Measurements from ENCODE around the gene SBK3. TPM values are rescaled to one million over a fixed set of nuclear protein-coding genes. Genes with fewer than 3 reads are reported as not detected.

The SBK3 gene
- total RNA-seq, 1 experiment from 2014 or later, result 1.2 TPM

- peaks cover 18 to 43% of the 10 kb centered on the region in 2 experiments for H3K4me1 ChIP-seq (ENCODE audit: control insufficient read depth in 1 of 2, insufficient read depth in 2 of 2, low read length in 2 of 2)
- H3K27me3 ChIP-seq (ENCODE audit: insufficient read depth, low read length), result no peaks in the 10 kb centered on the region
- no peak overlapping the region for H3K9ac ChIP-seq (ENCODE audit: low read length)
- H3K4me3 ChIP-seq (replicated peaks in 1 of 2; ENCODE audit: low read depth in 1 of 2, low read length in 2 of 2), result no peak overlapping the region
- peak overlapping the region; percentile 63 for H3K4me2 ChIP-seq (ENCODE audit: low read length)
- BruUV-seq (replicated peaks), result no TSS peak
- no peaks in the 10 kb centered on the region for H4K20me1 ChIP-seq (ENCODE audit: insufficient read depth)
- ChIA-PET RAD21 (ENCODE audit: low non-redundant PET in 1 of 2, low total read pairs in 2 of 2, uncharacterized antibody in 2 of 2, unreplicated experiment in 2 of 2) (interaction anchor here in 1 of 2 experiments (0.7 kb wide), 1 partner anchor 71 kb away, joined by 3 read pairs; no protein-coding TSS in a partner anchor), POLR2A (no interaction called here), CTCF (interaction anchor here (1.4 kb wide), 1 partner anchor 50 kb away, joined by 4 read pairs; no protein-coding TSS in a partner anchor)
- ATAC-seq (no peak), DNase-seq (ENCODE audit: low read depth, low spot score) (no peak)
- no peak overlapping the region for H2AFZ ChIP-seq (ENCODE audit: low read depth, low read length, poor library complexity, severe bottlenecking)
- no peaks in the 10 kb centered on the region for H3K9me2 ChIP-seq (ENCODE audit: insufficient read depth)
- H3K36me3 ChIP-seq (ENCODE audit: control insufficient read depth in 1 of 2, insufficient read depth in 2 of 2, low read length in 2 of 2), result no peaks in the 10 kb centered on the region
- H3K79me2 ChIP-seq (ENCODE audit: insufficient read depth, low read length), result no peaks in the 10 kb centered on the region
- no peak overlapping the region for H3K27ac ChIP-seq (ENCODE audit: low read depth, low read length)
- no peaks in the 10 kb centered on the region for H3K9me3 ChIP-seq (ENCODE audit: control insufficient read depth in 1 of 2, insufficient read depth in 1 of 2, low read depth in 1 of 2, low read length in 2 of 2)
- intact Hi-C loops (cut with micrococcal nuclease), result no loop called here
- TF ChIP-seq SRF (IDR thresholded peaks at IDR 0.05; ENCODE audit: low read depth) (no peak), ZBTB33 (IDR thresholded peaks at IDR 0.05; ENCODE audit: extremely low read depth, insufficient replicate concordance, low read length) (no peak), ZFX (IDR thresholded peaks at IDR 0.05) (no peak), CEBPB (IDR thresholded peaks at IDR 0.05; ENCODE audit: low read depth) (no peak), SIN3A (IDR thresholded peaks at IDR 0.05; ENCODE audit: low read depth) (no peak), ZNF274 (IDR thresholded peaks at IDR 0.05; ENCODE audit: low read depth, low read length) (no peak), TCF7L2 (IDR thresholded peaks at IDR 0.05; ENCODE audit: borderline replicate concordance, extremely low read depth, insufficient read depth, insufficient read length) (no peak), ELF1 (IDR thresholded peaks at IDR 0.05; ENCODE audit: borderline replicate concordance, low read depth) (no peak), FOSL1 (IDR thresholded peaks at IDR 0.05; ENCODE audit: low read depth) (no peak), CTCF (IDR thresholded peaks at IDR 0.05 in 2 of 3, conservative IDR thresholded peaks at IDR 0.05 in 1 of 3; ENCODE audit: borderline replicate concordance in 1 of 3, insufficient read depth in 1 of 3, low read depth in 2 of 3, low read length in 2 of 3) (no peak), REST (IDR thresholded peaks at IDR 0.05; ENCODE audit: low read depth) (no peak), MAX (IDR thresholded peaks at IDR 0.05) (no peak), YY1 (IDR thresholded peaks at IDR 0.05; ENCODE audit: extremely low read depth, insufficient replicate concordance, low read depth, low read length) (no peak), EZH2phosphoT487 (IDR thresholded peaks at IDR 0.05; ENCODE audit: borderline replicate concordance) (no peak), EGR1 (IDR thresholded peaks at IDR 0.05; ENCODE audit: low read depth) (no peak), CBX3 (IDR thresholded peaks at IDR 0.05; ENCODE audit: low read depth) (no peak), ATF3 (IDR thresholded peaks at IDR 0.05) (no peak), POLR2AphosphoS5 (IDR thresholded peaks at IDR 0.05; ENCODE audit: low read depth, low read length) (no peak)
Observed at GRCh38 chr19:55553217-55554182, 8.2 kb upstream of the SBK3 start.

Data from HCT116 (cell line).